ENCODE measurements around the gene TRAPPC3L. TPM values are rescaled to one million over a fixed set of nuclear protein-coding genes. Genes with fewer than 3 reads are reported as not detected.

The TRAPPC3L gene
- polyA plus RNA-seq, 2 of the 4 experiments (the other 2 are of a cell fraction): not detected

- WGBS (ENCODE audit: missing lambda C conversion rate): 7% methylated on average over 4 of the region's 4 CpGs
- Histone ChIP-seq H3K4me2 (no peak overlapping the region), H3K9me3 (no peaks in the 10 kb centered on the region), H3K27ac (peak overlapping the region in 1 of 2 experiments; percentile 65; a peak in 2 of 6 replicates), H3K4me3 (no peak overlapping the region), H3K4me1 (no peaks in the 10 kb centered on the region)
- CTCF ChIA-PET: interaction anchor here (1.3 to 1.6 kb wide), 4 partner anchors 18 to 267 kb away, joined by 3 to 8 read pairs (median 6); no protein-coding TSS in a partner anchor
- DNase-seq (ENCODE audit: low read depth in 1 of 2, low spot score in 1 of 2) (peak; percentile 11 to 57), FAIRE-seq (no peak), ATAC-seq (peak in 1 of 2 experiments; percentile 74; a peak in 3 of 6 replicates)
- TF ChIP-seq KDM1A (IDR thresholded peaks at IDR 0.05; ENCODE audit: low read depth): no peak
- TF ChIP-seq SMC3 (IDR thresholded peaks at IDR 0.05): peak; percentile 68
- no peak for TF ChIP-seq HOXB13 (CRISPR knock-in tag; IDR thresholded peaks at IDR 0.05; ENCODE audit: low read depth)
- TF ChIP-seq, protein P1, sequence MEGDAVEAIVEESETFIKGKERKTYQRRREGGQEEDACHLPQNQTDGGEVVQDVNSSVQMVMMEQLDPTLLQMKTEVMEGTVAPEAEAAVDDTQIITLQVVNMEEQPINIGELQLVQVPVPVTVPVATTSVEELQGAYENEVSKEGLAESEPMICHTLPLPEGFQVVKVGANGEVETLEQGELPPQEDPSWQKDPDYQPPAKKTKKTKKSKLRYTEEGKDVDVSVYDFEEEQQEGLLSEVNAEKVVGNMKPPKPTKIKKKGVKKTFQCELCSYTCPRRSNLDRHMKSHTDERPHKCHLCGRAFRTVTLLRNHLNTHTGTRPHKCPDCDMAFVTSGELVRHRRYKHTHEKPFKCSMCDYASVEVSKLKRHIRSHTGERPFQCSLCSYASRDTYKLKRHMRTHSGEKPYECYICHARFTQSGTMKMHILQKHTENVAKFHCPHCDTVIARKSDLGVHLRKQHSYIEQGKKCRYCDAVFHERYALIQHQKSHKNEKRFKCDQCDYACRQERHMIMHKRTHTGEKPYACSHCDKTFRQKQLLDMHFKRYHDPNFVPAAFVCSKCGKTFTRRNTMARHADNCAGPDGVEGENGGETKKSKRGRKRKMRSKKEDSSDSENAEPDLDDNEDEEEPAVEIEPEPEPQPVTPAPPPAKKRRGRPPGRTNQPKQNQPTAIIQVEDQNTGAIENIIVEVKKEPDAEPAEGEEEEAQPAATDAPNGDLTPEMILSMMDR (IDR thresholded peaks at IDR 0.05): peak; percentile 67
- peak; percentile 45 to 53; a peak in 4 of 5 replicates for TF ChIP-seq RAD21 (conservative IDR thresholded peaks at IDR 0.05 in 1 of 2, IDR thresholded peaks at IDR 0.05 in 1 of 2)
- POLR2A ChIA-PET: no interaction called here
Observed at GRCh38 chr6:116536216-116536621, 9.3 kb downstream of the TRAPPC3L start.

DNA sequence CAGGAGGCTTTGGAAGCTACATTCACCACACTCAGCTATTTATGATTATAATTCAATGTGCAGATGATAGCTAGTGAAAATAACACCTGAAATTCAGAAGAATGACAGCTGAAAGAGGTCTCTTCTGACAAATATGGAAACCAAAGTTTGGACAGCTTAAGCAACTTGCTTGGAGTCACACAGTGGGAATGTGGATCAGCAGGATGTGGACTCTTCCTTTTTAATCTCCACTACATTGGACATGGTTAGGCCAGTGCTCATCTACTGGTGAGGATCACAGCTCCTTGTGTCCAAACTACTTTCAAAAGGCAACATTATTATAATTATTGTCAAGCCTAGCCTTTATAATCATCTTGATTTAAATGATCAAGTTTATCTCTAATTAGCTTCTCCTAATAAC lies 10.4 kb downstream of the TRAPPC3L start:
- TF ChIP-seq FOXS1 (CRISPR knock-in tag; IDR thresholded peaks at IDR 0.05) (no peak), CHD4 (IDR thresholded peaks at IDR 0.05; ENCODE audit: borderline replicate concordance) (no peak), JUN (IDR thresholded peaks at IDR 0.05) (no peak), RCOR1 (IDR thresholded peaks at IDR 0.05; ENCODE audit: low read depth, low read length) (no peak), EHMT2 (IDR thresholded peaks at IDR 0.05; ENCODE audit: low read depth) (no peak), MAFK (IDR thresholded peaks at IDR 0.05; ENCODE audit: partially characterized antibody) (no peak)
- TF ChIP-seq, protein P2, sequence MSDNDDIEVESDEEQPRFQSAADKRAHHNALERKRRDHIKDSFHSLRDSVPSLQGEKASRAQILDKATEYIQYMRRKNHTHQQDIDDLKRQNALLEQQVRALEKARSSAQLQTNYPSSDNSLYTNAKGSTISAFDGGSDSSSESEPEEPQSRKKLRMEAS (IDR thresholded peaks at IDR 0.05): no peak
- Histone ChIP-seq H3K9me3 (no peaks in the 10 kb centered on the region), H3K4me2 (no peak overlapping the region), H3K4me3 (no peak overlapping the region), H3K27ac (no peak overlapping the region), H3K4me1 (no peaks in the 10 kb centered on the region)
- DNase-seq (ENCODE audit: low read depth in 1 of 2, low spot score in 1 of 2) (no peak), FAIRE-seq (no peak), ATAC-seq (no peak)
- ChIA-PET POLR2A (no interaction called here), CTCF (interaction anchor here (0.6 to 4.2 kb wide), 14 partner anchors 18 to 320 kb away, joined by 3 to 34 read pairs (median 4); partner anchors contain the start of genes CALHM4 and RWDD1)

DNA sequence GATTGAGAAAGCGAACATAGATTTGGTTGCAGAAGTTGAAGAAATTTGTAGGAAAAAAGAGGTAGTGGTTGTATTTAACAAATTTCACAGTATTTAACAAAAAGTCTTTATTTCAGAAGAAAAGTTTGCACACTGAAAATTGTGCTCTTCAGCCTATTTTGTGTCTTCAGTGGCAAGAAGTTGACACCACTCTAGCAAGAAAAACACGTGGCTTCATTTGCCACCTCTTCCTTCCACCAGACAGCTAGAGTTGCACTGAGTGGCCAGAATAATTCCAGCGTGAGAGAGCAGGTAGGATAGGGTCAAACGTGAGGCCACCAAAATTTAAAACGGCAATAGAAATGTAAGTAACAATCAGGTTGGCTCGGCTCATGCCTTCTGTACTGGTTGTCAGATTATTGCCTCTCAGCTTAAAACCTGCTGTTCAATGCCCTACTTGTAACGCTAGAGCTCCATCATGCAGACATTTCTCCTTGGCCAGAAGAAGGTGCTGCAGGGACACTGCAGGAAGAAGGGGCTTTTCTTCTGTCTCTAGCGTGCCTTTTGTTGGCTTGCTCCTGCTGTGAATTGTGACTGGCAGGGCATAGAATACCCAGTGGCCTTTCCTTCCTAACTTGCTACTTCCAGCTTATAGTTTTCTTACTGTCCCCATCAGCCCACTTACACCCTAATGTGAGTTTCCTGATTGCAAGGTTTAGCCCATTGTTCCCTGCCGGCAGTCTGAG lies 12.1 kb downstream of the TRAPPC3L start:
- no peak for FAIRE-seq
- H3K4me1 ChIP-seq: peaks cover 8% of the 10 kb centered on the region
- ChIA-PET CTCF (interaction anchor here (1.3 to 4.2 kb wide), 8 partner anchors 21 to 265 kb away, joined by 3 to 34 read pairs (median 12); partner anchors contain the start of gene CALHM5), POLR2A (no interaction called here)
- peak; percentile 56 to 71; a peak in 5 of 6 replicates for ATAC-seq
- H3K9me3 ChIP-seq: no peaks in the 10 kb centered on the region
- DNase-seq (ENCODE audit: low read depth in 1 of 2, low spot score in 1 of 2): peak in 1 of 2 experiments; percentile 18
- no peak overlapping the region for H3K4me2 ChIP-seq
- H3K27ac ChIP-seq: no peak overlapping the region
- WGBS (ENCODE audit: missing lambda C conversion rate): 66% methylated on average over 9 of the region's 9 CpGs
- TF ChIP-seq NFE2L2 (conservative IDR thresholded peaks at IDR 0.05; ENCODE audit: low read length): no peak
- TF ChIP-seq USF2 (IDR thresholded peaks at IDR 0.05): no peak
- no peak for TF ChIP-seq POLR2A (IDR thresholded peaks at IDR 0.05; ENCODE audit: low read length)
- TF ChIP-seq ZC3H11A (IDR thresholded peaks at IDR 0.05): no peak
- no peak for TF ChIP-seq HEYL (CRISPR knock-in tag; IDR thresholded peaks at IDR 0.05)
- no peak for TF ChIP-seq JUNB (IDR thresholded peaks at IDR 0.05)
- TF ChIP-seq ZSCAN20 (CRISPR knock-in tag; IDR thresholded peaks at IDR 0.05): no peak
- TF ChIP-seq KDM5A (IDR thresholded peaks at IDR 0.05): no peak
- TF ChIP-seq SREBF2 (IDR thresholded peaks at IDR 0.05): no peak
- no peak for TF ChIP-seq CBX2 (IDR thresholded peaks at IDR 0.05; ENCODE audit: borderline replicate concordance, low read depth)
- TF ChIP-seq BHLHE40 (IDR thresholded peaks at IDR 0.05; ENCODE audit: low read depth, low read length): no peak
- TF ChIP-seq, protein P3, sequence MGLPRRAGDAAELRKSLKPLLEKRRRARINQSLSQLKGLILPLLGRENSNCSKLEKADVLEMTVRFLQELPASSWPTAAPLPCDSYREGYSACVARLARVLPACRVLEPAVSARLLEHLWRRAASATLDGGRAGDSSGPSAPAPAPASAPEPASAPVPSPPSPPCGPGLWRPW (IDR thresholded peaks at IDR 0.05): no peak
- TF ChIP-seq CHD2 (IDR thresholded peaks at IDR 0.05; ENCODE audit: low read length, partially characterized antibody): no peak
- H3K4me3 ChIP-seq: no peak overlapping the region

All from A549 (cell line).